DND-41 (cell line): Measurements from ENCODE around the gene CHODL.

Experiments used
- ATAC-seq: fragments of 200-7000 bp; cut with Tn5 transposase; 3 replicates; pipeline ENCODE4 v1.9.1; 2021; ENCODE audit warnings: low read depth; ENCODE audit not compliant: insufficient read depth
- DNase-seq: peaks from one replicate; pipeline ENCODE4 v3.0.0-alpha.2; 2020
- H2AFZ ChIP-seq: 2 replicates; pipeline ENCODE4 v1.6.0; 2012; ENCODE audit warnings: low read depth, low read length
- H3K27ac ChIP-seq: 2 replicates; pipeline ENCODE4 v1.5.1; 2012; ENCODE audit warnings: low read length, inconsistent platforms
- H3K27me3 ChIP-seq: fragments of 200-600 bp; sonication (generic); 2 replicates; pipeline ENCODE4 v1.6.0; 2012; ENCODE audit warnings: low read length, mild to moderate bottlenecking, inconsistent platforms; ENCODE audit not compliant: insufficient read depth, poor library complexity
- H3K36me3 ChIP-seq: 2 replicates; pipeline ENCODE4 v1.5.1; 2012; ENCODE audit warnings: low read length, inconsistent platforms; ENCODE audit not compliant: insufficient read depth
- H3K4me1 ChIP-seq: 2 replicates; pipeline ENCODE4 v1.5.1; 2012; ENCODE audit warnings: mild to moderate bottlenecking, low read length; ENCODE audit not compliant: insufficient read depth
- H3K4me2 ChIP-seq: 2 replicates; pipeline ENCODE4 v1.6.0; 2012; ENCODE audit warnings: mild to moderate bottlenecking, moderate library complexity, low read length, inconsistent platforms; ENCODE audit not compliant: insufficient read depth
- H3K4me3 ChIP-seq, 2 experiments: fragments of 200-600 bp in 1 of 2; shearing (Covaris generic) in 1 of 2; 2 replicates each; pipeline ENCODE4 v1.5.1; 2012 to 2016; ENCODE audit warnings: inconsistent platforms in 2 of 2, low read length in 2 of 2, mild to moderate bottlenecking in 2 of 2, low read depth in 1 of 2, moderate library complexity in 1 of 2
- H3K79me2 ChIP-seq: 2 replicates; pipeline ENCODE4 v1.6.0; 2012; ENCODE audit warnings: low read length, inconsistent platforms; ENCODE audit not compliant: insufficient read depth
- H3K9ac ChIP-seq: 2 replicates; pipeline ENCODE4 v1.6.0; 2012; ENCODE audit warnings: low read depth, mild to moderate bottlenecking, inconsistent platforms, low read length, moderate library complexity
- H3K9me3 ChIP-seq: 2 replicates; pipeline ENCODE4 v1.5.1; 2012; ENCODE audit warnings: low read length, moderate library complexity, mild to moderate bottlenecking, inconsistent platforms; ENCODE audit not compliant: insufficient read depth, severe bottlenecking
- H4K20me1 ChIP-seq: 2 replicates; pipeline ENCODE4 v1.6.0; 2012; ENCODE audit warnings: low read length; ENCODE audit not compliant: insufficient read depth
- CTCF ChIP-seq: IDR thresholded peaks from 2 replicates; pipeline ENCODE4 v1.5.1; 2012; ENCODE audit warnings: borderline replicate concordance, low read length, moderate library complexity, mild to moderate bottlenecking; ENCODE audit not compliant: poor library complexity, severe bottlenecking; ENCODE audit errors: extremely low read depth
- EZH2 ChIP-seq: IDR thresholded peaks from 3 replicates; pipeline ENCODE4 v1.6.1; 2012; ENCODE audit warnings: borderline replicate concordance, low read depth, mild to moderate bottlenecking, moderate library complexity, low read length, inconsistent platforms; ENCODE audit not compliant: severe bottlenecking

The CHODL gene

GRCh38 chr21:18252256-18252655, 7.6 kb downstream of the CHODL start:
- no peak for TF ChIP-seq EZH2
- TF ChIP-seq CTCF, result no peak
- Histone ChIP-seq H2AFZ (no peak overlapping the region), H3K36me3 (no peaks in the 10 kb centered on the region), H3K4me3 (no peak overlapping the region), H3K4me2 (no peak overlapping the region), H3K79me2 (no peaks in the 10 kb centered on the region), H3K9ac (no peak overlapping the region), H3K9me3 (no peaks in the 10 kb centered on the region), H4K20me1 (no peaks in the 10 kb centered on the region), H3K4me1 (no peaks in the 10 kb centered on the region), H3K27me3 (no peaks in the 10 kb centered on the region), H3K27ac (no peak overlapping the region)
- DNase-seq (no peak), ATAC-seq (no peak)

- no peak for ATAC-seq
- no peaks in the 10 kb centered on the region for H3K4me1 ChIP-seq
- no peaks in the 10 kb centered on the region for H3K9me3 ChIP-seq
- DNase-seq, result no peak
- H3K27ac ChIP-seq, result no peak overlapping the region
- H4K20me1 ChIP-seq, result no peaks in the 10 kb centered on the region
- H3K27me3 ChIP-seq, result no peaks in the 10 kb centered on the region
- TF ChIP-seq EZH2 (no peak), CTCF (no peak)
- no peaks in the 10 kb centered on the region for H3K36me3 ChIP-seq
- H3K4me2 ChIP-seq, result no peak overlapping the region
- no peak overlapping the region for H2AFZ ChIP-seq
- no peak overlapping the region for H3K9ac ChIP-seq
- H3K4me3 ChIP-seq, result no peak overlapping the region
- H3K79me2 ChIP-seq, result no peaks in the 10 kb centered on the region
Observed at GRCh38 chr21:18252680-18253079, 8.0 kb downstream of the CHODL start.

GRCh38 chr21:18253221-18253620, 8.6 kb downstream of the CHODL start:
- Histone ChIP-seq H3K27ac (no peak overlapping the region), H3K4me1 (no peaks in the 10 kb centered on the region), H3K36me3 (no peaks in the 10 kb centered on the region), H3K9ac (no peak overlapping the region), H3K27me3 (no peaks in the 10 kb centered on the region), H3K4me2 (no peak overlapping the region), H3K4me3 (no peak overlapping the region), H3K79me2 (no peaks in the 10 kb centered on the region), H4K20me1 (no peaks in the 10 kb centered on the region), H2AFZ (no peak overlapping the region), H3K9me3 (no peaks in the 10 kb centered on the region)
- ATAC-seq (no peak), DNase-seq (no peak)
- TF ChIP-seq CTCF (no peak), EZH2 (no peak)

GRCh38 chr21:18253799-18254198, 9.2 kb downstream of the CHODL start:
- no peaks in the 10 kb centered on the region for H3K4me1 ChIP-seq
- H3K9ac ChIP-seq, result no peak overlapping the region
- TF ChIP-seq CTCF, result no peak
- no peak for TF ChIP-seq EZH2
- ATAC-seq (no peak), DNase-seq (no peak)
- H4K20me1 ChIP-seq, result no peaks in the 10 kb centered on the region
- H3K4me2 ChIP-seq, result no peak overlapping the region
- H3K27ac ChIP-seq, result no peak overlapping the region
- H3K4me3 ChIP-seq, result no peak overlapping the region
- no peaks in the 10 kb centered on the region for H3K9me3 ChIP-seq
- H3K79me2 ChIP-seq, result no peaks in the 10 kb centered on the region
- H3K36me3 ChIP-seq, result no peaks in the 10 kb centered on the region
- H3K27me3 ChIP-seq, result no peaks in the 10 kb centered on the region
- H2AFZ ChIP-seq, result no peak overlapping the region
